GM21529 (cell line): ENCODE measurements around the gene NAT14.
"Not testable (repeated sequence)": the region's sequence is repeated elsewhere in the genome, so short reads cannot be mapped to it uniquely, and the experiment has no call there.

Experiments
- ATAC-seq: cut with Tn5 transposase; IDR thresholded peaks from one replicate; pipeline ENCODE4 v1.9.1; 2021; ENCODE audit not compliant: unreplicated experiment

NAT14 gene

DNA sequence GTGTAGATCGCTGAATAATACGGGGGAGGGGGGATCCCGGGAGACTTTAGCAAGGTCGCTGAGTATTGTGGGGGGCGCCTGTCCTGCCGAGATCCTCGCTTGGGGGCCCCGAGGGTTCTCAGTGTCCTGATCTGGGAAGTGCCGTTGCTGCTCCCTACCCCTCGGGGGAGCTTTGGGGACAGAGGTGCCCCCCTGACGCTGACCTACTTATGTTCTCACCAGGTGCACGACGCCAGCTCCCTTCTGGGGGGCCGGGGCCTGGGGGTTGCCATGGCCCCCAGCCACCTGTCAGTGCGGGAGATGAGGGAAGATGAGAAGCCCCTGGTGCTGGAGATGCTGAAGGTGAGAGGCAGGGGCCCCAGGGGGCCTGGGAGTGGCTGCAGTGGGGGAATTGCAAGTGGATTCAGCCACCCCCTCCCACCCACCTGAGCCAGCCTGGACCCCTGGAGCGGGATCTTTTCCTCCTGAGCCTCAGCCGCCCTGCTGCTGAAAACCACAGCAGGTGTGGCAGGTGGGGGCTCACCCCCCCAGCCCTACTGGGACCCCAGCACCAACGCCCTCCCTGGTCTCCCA is 537 bp downstream of the NAT14 start:
- ATAC-seq, result no peak

DNA sequence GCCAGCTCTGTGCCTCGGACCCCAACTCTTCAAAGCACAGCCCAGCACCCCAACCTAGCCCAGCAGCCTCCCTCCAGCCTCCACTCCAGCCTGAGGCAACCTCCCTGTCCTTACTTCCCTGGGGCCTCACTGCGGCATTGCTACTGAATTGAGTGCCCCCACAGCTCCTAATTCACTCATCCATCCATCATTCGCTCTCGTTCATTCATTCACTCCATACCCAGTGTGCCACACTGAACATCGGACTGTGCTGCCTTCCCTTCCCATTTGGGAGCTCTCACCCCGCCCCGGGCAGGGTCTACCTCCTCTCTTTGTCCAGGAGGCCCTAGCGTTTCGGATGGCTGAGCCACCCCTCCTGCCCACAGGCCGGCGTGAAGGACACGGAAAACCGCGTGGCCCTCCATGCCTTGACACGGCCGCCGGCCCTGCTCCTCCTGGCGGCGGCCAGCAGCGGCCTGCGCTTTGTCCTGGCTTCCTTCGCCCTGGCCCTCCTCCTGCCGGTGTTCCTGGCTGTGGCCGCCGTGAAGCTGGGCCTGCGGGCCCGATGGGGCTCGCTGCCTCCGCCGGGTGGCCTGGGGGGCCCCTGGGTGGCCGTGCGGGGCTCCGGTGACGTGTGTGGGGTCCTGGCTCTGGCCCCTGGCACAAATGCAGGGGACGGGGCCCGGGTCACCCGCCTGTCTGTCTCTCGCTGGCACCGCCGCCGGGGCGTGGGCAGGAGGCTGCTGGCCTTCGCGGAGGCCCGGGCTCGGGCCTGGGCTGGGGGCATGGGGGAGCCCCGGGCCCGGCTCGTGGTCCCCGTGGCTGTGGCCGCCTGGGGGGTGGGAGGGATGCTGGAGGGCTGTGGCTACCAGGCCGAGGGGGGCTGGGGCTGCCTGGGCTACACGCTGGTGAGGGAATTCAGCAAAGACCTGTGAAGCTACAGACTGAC is 1.3 kb downstream of the NAT14 start:
- ATAC-seq, result no peak

DNA sequence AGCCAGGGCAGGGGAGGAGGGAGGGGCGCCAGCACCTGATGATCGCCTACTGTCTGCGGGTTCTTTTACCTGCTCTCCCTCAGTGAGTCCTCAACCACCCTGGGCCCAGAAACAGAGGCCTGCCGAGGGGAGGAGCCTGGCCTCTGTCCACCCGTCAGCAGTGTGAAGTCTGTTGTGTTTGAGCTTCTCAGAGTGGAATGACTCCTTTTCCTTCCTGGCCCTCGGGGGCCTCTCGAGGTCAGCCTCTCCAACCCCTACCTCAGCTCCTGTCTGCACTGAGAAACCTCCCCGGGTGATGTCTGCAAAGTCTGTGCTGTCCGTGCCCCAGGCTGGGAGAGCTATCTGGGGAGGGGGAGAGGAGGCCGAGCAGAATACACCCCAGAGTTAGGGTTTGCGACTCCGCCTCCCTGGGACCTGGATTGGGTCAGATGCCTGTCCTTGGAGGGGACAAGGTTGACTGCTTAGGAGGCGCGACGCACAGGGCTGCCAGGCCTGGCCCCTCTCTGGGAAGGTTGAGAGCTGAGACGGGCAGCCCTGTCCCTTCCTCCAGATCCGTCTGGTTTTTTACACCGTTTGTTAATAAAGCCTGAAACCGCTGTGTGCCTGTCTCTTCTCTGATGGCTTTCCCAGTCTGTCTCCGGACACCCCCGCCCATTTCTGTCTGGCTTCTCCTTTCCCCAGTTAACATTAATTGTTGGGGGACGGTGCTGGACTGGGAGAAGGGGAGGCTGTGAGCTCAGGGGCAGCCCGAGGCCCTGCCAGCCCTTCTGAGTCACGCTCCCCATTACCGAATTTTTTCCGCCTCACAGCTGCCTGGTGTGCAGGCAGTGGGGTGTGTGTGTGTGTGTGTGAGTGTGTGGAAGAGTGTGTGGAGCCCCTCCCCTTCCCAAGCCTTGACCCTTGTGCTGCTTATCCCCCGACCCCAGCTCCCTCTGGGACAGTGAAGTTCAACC is 2.3 kb downstream of the NAT14 start:
- ATAC-seq, result no peak

DNA sequence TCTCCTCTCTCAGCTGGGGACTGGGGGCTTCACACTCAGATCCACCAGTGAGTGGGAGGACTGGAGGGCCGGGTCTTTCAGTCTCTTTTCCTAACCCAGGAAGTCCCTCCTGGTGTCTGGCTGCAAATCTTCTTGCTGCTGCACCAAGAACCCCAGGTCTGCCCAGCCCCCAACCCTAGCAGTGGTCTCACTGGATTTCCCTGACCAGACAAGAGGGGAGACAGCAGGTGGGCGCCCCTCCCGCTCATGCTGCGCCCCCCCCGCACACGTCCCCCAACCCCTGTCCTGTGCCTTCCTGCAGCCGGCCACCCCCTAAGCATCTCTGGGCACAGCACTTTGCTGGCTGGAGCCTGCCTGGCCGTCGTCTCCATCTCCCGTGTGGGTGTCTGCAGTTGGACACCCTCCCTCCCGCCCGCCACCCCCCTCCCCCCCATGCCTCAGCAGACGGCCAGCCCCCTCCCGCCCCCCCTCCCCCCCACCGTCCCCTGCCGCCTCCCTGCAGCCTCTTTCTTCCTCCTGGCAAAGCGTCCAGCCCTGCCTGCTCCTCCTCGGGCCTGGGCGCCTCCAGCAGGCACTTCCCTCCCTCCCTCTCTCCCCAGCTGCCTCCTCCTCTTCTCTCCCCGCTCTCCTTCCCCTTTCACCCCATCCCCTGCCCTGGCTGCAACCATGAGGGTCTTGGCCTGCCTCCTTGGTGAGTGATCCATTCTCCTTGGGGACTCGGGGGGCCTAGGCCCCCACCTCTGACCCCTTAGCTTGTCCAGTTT is 3.1 kb downstream of the NAT14 start, which contains the start of gene SSC5D:
Gene SSC5D (plus strand): TSS at position 513 of the 764 bp plus-strand sequence. CDS start 154 bp downstream, at position 667.
- no peak for ATAC-seq

DNA sequence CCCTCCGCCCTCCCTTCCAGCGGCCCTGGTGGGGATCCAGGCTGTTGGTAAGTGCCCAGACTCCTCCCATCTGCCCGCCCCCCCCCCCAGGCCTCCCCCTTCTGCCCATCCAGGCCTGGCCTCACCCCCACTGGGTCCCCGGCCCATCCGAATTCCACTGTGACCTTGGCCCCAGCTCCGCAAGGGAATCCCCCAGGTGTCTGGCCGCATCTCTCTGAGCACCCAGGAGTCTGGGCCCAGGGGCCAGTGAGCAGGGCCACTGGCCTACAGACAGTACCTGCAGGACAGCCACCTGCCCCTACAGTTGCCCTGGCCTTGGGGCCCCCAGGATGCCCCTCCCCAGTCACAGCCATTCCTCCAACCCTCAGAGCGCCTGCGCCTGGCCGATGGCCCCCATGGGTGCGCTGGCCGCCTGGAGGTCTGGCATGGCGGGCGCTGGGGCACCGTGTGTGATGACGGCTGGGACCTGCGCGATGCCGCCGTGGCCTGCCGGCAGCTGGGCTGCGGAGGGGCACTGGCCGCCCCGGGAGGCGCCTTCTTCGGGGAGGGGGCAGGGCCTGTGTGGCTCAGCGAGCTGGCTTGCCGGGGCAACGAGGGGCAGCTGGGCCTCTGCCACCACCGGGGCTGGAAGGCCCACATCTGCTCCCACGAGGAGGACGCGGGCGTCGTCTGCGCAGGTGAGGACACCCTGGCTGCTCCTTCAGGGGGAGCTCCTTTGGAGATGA is 4.2 kb downstream of the NAT14 start:
- ATAC-seq, result no peak

DNA sequence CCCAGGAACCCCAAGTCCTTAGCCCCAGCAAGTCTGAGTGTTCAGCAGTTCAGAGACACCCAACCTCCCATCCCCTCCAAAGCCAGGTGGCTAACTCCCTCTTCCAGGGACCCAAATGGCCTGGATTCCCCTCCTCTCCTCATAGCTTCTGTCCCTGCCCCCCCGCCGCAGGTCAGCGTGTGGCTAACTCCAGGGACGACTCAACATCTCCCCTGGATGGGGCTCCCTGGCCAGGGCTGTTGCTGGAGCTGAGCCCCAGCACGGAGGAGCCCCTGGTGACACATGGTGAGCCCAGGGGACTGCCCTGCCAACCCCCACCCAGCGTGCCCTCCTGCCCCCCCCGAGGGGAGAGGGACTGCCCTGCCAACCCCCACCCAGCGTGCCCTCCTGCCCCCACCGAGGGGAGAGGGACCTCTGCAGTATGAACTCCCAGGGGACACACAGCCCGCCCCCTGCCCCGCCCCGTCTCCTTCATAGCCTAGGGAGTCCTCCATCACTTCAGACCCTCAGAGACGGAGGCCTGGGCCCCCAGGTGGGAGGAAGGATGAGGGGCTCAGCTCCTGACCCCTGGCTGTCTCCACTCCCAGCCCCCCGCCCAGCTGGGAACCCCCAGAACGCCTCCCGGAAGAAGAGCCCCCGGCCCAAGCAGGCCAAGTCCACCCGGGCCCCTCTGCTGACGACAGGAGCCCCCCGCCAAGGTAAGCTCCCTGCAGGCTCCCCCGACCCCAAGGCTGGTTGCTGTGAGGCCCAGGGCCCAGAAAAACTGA is 4.9 kb downstream of the NAT14 start:
- no peak for ATAC-seq

DNA sequence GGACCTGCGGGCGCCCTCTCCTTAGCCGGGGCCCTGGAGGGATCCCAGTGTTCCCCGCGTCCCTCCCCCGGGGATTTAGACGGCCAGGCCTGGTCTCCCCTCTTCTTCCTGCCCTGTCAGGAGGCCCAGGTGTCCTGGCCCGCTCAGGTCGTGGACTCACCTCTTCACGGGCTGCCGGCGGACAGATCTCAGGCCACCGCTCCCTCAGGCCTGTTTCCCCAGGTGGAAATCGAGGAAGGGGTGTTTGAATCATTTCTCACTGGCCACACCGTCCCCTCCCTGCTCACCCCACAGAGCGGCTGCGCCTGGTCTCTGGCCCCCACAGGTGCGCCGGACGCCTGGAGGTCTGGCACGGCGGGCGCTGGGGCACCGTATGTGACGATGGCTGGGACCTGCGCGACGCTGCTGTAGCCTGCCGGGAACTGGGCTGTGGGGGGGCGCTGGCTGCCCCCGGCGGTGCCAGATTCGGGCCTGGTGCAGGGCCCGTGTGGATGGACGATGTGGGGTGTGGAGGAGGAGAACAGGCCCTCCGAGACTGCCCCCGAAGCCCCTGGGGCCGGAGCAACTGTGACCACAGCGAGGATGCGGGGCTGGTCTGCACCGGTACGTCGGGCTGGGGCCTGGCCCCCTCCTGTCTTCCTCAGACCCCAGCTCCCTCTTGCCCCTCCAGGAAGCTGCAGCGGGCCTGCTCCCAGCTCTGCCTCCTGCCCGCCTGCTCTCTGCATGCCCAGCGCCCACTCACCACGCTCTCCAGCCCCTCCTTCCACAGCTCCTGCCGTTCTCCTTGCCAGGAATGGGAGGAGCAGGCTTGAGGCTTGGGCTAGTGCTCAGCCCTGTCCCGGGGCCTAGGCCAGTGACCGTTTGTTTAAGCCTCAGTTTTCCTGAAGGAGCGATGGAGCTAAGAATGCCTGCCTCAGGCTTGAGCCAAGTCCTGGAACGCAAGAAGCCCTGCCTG is 5.8 kb downstream of the NAT14 start:
- no peak for ATAC-seq

DNA sequence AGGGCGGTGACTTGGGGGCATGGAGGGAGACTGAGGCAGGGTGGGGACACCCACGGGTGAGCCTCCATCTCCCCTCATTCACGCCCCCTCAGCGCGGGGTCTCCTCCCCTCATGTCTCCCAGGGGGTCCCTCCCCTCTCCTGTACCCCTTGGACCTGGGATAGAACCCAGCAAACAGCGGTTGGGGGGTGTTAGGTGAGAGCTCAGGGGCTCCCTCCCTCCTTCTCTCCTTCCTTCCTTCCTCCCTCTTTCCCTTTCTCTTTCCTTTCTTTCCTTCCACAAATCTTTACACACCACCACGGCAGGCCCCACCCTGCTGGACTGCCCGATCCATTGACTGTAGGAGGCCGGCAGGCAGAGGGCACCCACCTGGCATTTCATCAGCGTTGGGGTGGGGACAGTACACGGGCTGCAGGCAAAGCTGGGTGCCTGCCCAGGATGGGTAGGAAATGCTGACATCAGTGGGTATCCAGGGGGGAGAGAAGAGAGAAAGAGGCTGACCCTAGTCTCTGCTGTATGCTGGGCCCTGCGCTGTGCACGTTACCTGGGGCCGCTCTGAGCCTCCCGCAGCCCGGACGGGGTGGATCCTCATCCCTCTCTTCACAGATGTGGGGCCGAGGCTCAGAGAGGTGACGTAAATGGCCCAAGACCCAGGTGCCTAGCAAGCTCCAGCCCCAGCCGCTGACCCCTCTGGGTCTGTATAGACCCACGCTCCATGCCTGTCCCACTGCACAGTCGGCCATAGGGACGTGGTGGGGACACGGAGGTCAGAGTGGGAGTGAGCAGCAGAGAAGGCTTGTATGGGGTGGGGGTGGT is 6.8 kb downstream of the NAT14 start:
- no peak for ATAC-seq

DNA sequence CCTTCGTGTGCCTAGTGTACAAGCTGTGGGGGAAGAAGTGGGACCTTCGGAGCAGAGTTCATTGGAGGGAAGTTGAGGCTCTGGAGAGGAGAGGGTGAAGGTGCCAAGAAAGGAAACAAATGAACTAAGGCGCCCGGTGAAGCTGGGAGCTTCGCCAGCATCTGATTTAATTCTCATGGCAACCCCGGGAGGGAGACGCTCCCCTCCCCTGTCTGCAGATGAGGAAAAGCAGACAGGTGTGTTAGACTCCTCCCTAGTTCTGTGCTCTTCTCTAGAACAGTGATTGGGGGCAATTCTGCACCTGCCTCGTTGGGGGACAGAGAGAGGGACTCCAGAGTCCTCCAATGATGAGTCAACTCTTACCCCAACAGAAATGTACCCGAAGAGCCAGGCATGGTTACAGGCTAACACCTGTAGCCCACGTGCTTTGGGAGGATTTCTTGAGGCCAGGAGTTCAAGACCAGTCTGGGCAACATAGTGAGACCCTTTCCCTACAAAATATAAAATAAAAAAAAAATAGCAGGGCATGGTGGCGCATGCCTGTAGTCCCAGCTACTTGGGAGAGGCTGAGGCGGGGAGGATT is 7.5 kb downstream of the NAT14 start:
- no peak for ATAC-seq

DNA sequence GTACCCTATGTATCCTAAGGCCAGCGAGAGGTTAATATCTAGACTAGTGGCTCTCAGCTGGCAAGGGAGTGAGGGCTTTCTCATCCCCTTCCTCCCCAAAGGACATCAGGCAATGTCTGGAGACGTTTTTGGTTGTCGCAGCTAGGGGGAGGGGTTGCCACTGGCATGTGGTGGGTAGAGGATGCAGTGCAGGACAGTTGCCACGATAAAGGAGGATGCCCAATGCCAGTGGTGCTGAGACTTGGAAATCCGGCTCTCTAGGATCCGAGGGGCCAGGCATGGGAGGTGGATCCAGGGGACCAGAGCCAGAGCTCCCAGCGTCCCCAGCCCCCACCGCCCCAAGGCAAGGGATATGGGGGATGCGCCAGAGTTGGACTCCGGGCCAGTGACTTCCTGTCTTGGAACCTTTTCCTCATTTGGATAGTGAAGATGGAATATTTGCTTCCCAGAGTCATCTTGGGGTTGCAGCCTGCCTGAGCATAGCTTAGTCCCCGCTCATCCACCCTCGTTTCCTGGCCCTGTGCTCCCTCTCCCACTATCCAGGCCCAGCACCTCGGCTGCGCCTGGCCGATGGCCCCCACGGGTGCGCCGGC is 8.2 kb downstream of the NAT14 start:
- no peak for ATAC-seq

DNA sequence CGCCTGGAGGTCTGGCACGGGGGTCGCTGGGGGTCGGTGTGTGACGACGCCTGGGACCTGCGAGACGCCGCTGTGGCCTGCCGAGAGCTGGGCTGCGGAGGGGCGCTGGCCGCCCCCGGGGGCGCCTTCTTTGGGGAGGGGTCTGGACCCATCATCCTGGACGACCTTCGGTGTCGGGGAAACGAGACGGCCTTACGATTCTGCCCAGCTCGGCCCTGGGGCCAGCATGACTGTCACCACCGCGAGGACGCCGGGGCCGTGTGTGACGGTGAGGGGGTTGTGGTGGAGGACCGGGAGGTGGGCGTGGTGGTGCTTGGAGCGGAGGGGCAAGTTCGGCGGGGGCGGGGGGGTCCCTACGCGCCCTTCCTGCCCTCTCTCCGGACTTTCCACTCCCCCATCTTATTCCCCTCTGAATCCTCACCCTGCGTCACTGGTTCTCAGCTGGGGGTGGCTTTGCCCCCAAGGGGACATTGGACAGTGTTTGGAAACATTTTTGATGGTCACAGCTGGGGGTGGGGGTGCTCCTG is 8.7 kb downstream of the NAT14 start:
- ATAC-seq, result no peak

DNA sequence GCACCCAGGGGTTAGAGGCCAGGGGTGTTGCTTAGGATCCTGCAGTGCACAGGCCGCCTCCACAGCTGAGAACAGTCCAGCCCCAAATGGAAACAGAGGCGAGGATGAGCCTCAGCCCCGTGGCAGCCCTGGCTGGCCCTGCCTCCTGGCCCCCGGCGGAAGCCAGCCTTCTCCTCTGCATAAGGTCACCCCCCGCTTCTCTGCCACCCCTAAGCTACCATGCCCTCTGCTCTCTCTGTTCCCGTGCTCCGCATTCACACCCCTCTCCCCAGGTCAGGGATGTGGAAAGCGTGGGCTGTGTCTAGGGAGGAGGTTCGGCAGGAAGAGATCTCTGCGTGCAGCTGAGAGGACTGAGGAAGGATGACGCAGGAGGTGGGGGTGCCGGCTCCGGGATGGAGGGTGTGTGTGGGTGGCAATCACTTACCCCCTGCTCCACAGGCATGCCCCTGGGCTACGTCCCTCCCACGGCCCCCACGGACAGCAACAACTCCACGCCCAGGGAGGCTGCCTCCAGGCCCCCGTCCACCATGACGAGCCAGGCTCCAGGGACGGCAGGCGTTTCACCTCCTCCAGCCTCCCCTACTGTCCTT is 9.3 kb downstream of the NAT14 start:
- ATAC-seq, result no peak

DNA sequence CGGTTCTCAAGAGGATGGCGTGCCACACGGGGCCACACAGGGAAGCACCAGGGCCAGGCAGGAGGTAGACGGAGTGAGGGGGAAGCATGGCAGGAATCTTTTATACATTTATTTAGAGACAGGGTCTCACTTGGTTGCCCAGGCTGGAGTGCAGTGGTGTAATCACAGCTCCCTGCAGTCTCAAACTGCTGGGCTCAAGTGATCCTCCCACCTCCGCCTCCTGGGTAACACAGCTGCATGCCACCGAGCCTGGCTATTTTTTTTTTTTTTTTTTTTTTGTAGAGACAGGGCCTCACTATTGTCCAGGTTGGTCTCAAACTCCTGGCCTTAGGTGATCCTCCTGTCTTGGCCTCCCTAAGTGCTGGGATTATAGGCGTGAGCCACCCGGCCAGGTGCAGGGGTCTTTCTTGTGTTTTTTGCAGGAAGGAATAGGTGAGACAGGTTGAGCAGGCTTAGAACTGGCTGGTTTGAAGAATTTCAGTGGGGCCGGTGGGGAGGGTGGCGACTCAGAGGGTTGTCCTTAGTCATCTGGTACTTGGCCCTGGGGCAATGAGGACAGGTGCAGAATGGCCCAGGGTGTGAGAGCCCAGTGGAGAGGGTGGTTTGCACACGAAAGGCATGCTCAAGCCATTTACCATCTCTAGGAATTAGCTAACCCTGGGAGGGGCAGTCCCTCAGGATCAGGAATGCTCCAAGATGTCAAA is 10.8 kb downstream of the NAT14 start:
- no peak for ATAC-seq

DNA sequence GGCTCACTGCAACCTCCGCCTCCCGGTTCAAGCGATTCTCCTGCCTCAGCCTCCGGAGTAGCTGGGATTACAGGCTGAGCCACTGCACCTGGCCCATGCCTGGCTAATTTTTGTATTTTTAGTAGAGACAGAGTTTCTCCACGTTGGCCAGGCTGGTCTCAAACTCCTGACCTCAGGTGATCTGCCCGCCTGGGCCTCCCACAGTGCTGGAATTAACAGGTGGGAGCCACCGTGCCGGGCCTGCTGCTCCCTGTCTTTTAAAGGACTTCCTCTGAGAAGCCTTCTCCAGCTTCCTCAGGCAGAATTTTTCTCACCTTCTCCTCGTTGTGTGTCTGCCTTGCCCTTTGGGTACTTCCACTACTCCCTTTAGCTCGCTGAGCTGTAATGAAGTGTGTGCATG is 11.8 kb downstream of the NAT14 start:
- ATAC-seq, result not testable (repeated sequence)

DNA sequence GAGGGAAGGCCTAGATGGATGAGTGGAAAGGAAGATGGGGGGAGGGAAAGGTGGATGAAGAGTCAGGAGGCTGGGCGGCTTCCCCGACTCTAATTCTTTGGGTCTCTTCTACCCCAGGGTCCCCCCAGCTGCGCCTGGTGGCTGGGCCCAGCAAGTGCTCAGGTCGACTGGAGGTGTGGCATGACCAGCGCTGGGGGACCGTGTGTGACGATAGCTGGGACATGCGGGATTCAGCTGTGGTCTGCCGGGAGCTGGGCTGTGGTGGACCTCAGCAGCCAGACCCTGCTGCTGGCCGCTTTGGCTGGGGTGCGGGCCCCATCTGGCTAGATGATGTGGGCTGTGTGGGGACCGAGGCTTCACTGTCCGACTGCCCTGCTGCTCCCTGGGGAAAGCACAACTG is 12.8 kb downstream of the NAT14 start:
- ATAC-seq, result no peak
